Measurements from ENCODE around the gene GSE1. TPM values are rescaled to one million over a fixed set of nuclear protein-coding genes. Genes with fewer than 3 reads are reported as not detected.

Gene GSE1
- total RNA-seq, 1 experiment from 2014 or later: 124 TPM

DNA sequence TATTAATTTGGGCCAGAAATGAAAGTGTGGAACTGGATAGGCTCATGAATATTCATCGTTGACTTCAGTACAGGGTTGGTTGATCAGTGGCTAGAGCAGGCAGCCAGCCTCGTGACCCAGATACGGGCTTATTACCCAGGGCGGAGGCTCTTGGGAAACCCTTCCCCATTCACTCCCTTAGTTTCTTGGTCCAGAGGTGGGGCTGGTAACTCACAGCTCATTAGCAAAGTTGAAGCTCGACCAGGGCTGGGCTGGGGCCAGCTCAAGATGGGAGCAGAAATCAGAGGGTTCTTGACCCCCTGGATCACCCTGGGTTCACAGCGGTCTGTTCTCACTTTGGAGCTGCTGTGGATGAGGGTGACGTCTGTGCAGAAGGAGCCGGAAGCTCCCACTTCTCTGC, 44.6 kb upstream of the GSE1 start:
- no peak for ATAC-seq
- TF ChIP-seq IRF2 (CRISPR knock-in tag; IDR thresholded peaks at IDR 0.05; ENCODE audit: borderline replicate concordance, low read depth) (no peak), SP1 (CRISPR knock-in tag; conservative IDR thresholded peaks at IDR 0.05) (no peak), FOXK1 (CRISPR knock-in tag; IDR thresholded peaks at IDR 0.05) (no peak), NR3C1 (CRISPR knock-in tag; conservative IDR thresholded peaks at IDR 0.05; ENCODE audit: low read depth) (no peak), CREB1 (CRISPR knock-in tag; IDR thresholded peaks at IDR 0.05) (no peak), KAT7 (CRISPR knock-in tag; IDR thresholded peaks at IDR 0.05; ENCODE audit: borderline replicate concordance) (no peak), ZBTB21 (CRISPR knock-in tag; IDR thresholded peaks at IDR 0.05; ENCODE audit: borderline replicate concordance) (no peak), ETV6 (CRISPR knock-in tag; IDR thresholded peaks at IDR 0.05) (no peak), GTF2I (CRISPR knock-in tag; conservative IDR thresholded peaks at IDR 0.05) (no peak), RELA (CRISPR knock-in tag; IDR thresholded peaks at IDR 0.05; ENCODE audit: borderline replicate concordance) (no peak), HMGA2 (CRISPR knock-in tag; IDR thresholded peaks at IDR 0.05) (no peak)
- TF ChIP-seq, protein P1, sequence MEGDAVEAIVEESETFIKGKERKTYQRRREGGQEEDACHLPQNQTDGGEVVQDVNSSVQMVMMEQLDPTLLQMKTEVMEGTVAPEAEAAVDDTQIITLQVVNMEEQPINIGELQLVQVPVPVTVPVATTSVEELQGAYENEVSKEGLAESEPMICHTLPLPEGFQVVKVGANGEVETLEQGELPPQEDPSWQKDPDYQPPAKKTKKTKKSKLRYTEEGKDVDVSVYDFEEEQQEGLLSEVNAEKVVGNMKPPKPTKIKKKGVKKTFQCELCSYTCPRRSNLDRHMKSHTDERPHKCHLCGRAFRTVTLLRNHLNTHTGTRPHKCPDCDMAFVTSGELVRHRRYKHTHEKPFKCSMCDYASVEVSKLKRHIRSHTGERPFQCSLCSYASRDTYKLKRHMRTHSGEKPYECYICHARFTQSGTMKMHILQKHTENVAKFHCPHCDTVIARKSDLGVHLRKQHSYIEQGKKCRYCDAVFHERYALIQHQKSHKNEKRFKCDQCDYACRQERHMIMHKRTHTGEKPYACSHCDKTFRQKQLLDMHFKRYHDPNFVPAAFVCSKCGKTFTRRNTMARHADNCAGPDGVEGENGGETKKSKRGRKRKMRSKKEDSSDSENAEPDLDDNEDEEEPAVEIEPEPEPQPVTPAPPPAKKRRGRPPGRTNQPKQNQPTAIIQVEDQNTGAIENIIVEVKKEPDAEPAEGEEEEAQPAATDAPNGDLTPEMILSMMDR (IDR thresholded peaks at IDR 0.05): no peak
- TF ChIP-seq, protein P2, sequence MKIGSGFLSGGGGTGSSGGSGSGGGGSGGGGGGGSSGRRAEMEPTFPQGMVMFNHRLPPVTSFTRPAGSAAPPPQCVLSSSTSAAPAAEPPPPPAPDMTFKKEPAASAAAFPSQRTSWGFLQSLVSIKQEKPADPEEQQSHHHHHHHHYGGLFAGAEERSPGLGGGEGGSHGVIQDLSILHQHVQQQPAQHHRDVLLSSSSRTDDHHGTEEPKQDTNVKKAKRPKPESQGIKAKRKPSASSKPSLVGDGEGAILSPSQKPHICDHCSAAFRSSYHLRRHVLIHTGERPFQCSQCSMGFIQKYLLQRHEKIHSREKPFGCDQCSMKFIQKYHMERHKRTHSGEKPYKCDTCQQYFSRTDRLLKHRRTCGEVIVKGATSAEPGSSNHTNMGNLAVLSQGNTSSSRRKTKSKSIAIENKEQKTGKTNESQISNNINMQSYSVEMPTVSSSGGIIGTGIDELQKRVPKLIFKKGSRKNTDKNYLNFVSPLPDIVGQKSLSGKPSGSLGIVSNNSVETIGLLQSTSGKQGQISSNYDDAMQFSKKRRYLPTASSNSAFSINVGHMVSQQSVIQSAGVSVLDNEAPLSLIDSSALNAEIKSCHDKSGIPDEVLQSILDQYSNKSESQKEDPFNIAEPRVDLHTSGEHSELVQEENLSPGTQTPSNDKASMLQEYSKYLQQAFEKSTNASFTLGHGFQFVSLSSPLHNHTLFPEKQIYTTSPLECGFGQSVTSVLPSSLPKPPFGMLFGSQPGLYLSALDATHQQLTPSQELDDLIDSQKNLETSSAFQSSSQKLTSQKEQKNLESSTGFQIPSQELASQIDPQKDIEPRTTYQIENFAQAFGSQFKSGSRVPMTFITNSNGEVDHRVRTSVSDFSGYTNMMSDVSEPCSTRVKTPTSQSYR (CRISPR knock-in tag; IDR thresholded peaks at IDR 0.05): no peak
- TF ChIP-seq, protein P3, sequence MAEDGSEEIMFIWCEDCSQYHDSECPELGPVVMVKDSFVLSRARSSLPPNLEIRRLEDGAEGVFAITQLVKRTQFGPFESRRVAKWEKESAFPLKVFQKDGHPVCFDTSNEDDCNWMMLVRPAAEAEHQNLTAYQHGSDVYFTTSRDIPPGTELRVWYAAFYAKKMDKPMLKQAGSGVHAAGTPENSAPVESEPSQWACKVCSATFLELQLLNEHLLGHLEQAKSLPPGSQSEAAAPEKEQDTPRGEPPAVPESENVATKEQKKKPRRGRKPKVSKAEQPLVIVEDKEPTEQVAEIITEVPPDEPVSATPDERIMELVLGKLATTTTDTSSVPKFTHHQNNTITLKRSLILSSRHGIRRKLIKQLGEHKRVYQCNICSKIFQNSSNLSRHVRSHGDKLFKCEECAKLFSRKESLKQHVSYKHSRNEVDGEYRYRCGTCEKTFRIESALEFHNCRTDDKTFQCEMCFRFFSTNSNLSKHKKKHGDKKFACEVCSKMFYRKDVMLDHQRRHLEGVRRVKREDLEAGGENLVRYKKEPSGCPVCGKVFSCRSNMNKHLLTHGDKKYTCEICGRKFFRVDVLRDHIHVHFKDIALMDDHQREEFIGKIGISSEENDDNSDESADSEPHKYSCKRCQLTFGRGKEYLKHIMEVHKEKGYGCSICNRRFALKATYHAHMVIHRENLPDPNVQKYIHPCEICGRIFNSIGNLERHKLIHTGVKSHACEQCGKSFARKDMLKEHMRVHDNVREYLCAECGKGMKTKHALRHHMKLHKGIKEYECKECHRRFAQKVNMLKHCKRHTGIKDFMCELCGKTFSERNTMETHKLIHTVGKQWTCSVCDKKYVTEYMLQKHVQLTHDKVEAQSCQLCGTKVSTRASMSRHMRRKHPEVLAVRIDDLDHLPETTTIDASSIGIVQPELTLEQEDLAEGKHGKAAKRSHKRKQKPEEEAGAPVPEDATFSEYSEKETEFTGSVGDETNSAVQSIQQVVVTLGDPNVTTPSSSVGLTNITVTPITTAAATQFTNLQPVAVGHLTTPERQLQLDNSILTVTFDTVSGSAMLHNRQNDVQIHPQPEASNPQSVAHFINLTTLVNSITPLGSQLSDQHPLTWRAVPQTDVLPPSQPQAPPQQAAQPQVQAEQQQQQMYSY (CRISPR knock-in tag; IDR thresholded peaks at IDR 0.05): no peak
- TF ChIP-seq, protein P4, sequence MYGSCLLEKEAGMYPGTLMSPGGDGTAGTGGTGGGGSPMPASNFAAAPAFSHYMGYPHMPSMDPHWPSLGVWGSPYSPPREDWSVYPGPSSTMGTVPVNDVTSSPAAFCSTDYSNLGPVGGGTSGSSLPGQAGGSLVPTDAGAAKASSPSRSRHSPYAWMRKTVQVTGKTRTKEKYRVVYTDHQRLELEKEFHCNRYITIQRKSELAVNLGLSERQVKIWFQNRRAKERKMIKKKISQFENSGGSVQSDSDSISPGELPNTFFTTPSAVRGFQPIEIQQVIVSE (CRISPR knock-in tag; IDR thresholded peaks at IDR 0.05; ENCODE audit: borderline replicate concordance): no peak
- TF ChIP-seq, protein P5, sequence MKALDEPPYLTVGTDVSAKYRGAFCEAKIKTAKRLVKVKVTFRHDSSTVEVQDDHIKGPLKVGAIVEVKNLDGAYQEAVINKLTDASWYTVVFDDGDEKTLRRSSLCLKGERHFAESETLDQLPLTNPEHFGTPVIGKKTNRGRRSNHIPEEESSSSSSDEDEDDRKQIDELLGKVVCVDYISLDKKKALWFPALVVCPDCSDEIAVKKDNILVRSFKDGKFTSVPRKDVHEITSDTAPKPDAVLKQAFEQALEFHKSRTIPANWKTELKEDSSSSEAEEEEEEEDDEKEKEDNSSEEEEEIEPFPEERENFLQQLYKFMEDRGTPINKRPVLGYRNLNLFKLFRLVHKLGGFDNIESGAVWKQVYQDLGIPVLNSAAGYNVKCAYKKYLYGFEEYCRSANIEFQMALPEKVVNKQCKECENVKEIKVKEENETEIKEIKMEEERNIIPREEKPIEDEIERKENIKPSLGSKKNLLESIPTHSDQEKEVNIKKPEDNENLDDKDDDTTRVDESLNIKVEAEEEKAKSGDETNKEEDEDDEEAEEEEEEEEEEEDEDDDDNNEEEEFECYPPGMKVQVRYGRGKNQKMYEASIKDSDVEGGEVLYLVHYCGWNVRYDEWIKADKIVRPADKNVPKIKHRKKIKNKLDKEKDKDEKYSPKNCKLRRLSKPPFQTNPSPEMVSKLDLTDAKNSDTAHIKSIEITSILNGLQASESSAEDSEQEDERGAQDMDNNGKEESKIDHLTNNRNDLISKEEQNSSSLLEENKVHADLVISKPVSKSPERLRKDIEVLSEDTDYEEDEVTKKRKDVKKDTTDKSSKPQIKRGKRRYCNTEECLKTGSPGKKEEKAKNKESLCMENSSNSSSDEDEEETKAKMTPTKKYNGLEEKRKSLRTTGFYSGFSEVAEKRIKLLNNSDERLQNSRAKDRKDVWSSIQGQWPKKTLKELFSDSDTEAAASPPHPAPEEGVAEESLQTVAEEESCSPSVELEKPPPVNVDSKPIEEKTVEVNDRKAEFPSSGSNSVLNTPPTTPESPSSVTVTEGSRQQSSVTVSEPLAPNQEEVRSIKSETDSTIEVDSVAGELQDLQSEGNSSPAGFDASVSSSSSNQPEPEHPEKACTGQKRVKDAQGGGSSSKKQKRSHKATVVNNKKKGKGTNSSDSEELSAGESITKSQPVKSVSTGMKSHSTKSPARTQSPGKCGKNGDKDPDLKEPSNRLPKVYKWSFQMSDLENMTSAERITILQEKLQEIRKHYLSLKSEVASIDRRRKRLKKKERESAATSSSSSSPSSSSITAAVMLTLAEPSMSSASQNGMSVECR (CRISPR knock-in tag; IDR thresholded peaks at IDR 0.05; ENCODE audit: borderline replicate concordance): no peak
- TF ChIP-seq, protein P6, sequence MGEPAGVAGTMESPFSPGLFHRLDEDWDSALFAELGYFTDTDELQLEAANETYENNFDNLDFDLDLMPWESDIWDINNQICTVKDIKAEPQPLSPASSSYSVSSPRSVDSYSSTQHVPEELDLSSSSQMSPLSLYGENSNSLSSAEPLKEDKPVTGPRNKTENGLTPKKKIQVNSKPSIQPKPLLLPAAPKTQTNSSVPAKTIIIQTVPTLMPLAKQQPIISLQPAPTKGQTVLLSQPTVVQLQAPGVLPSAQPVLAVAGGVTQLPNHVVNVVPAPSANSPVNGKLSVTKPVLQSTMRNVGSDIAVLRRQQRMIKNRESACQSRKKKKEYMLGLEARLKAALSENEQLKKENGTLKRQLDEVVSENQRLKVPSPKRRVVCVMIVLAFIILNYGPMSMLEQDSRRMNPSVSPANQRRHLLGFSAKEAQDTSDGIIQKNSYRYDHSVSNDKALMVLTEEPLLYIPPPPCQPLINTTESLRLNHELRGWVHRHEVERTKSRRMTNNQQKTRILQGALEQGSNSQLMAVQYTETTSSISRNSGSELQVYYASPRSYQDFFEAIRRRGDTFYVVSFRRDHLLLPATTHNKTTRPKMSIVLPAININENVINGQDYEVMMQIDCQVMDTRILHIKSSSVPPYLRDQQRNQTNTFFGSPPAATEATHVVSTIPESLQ (CRISPR knock-in tag; IDR thresholded peaks at IDR 0.05): no peak
- TF ChIP-seq, protein P7, sequence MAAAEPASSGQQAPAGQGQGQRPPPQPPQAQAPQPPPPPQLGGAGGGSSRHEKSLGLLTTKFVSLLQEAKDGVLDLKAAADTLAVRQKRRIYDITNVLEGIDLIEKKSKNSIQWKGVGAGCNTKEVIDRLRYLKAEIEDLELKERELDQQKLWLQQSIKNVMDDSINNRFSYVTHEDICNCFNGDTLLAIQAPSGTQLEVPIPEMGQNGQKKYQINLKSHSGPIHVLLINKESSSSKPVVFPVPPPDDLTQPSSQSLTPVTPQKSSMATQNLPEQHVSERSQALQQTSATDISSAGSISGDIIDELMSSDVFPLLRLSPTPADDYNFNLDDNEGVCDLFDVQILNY (CRISPR knock-in tag; IDR thresholded peaks at IDR 0.05): no peak
- TF ChIP-seq, protein P8, sequence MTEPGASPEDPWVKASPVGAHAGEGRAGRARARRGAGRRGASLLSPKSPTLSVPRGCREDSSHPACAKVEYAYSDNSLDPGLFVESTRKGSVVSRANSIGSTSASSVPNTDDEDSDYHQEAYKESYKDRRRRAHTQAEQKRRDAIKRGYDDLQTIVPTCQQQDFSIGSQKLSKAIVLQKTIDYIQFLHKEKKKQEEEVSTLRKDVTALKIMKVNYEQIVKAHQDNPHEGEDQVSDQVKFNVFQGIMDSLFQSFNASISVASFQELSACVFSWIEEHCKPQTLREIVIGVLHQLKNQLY (CRISPR knock-in tag; IDR thresholded peaks at IDR 0.05): no peak

More for the DNA sequence above, 44.6 kb upstream of the GSE1 start:
- Mint-ChIP-seq H3K4me1 (peaks cover 80% of the 10 kb centered on the region), H3K9me3 (peaks cover 7% of the 10 kb centered on the region; the same call in 1 of the 2 replicates), H3K4me3 (no peak overlapping the region), H3K36me3 (peaks cover 7% of the 10 kb centered on the region), H3K27me3 (ENCODE audit: low read depth) (no peaks in the 10 kb centered on the region), H3K27ac (no peak overlapping the region)
- POLR2A ChIA-PET: interaction anchor here (1.4 kb wide), 1 partner anchor 44 kb away, joined by 7 read pairs; the partner anchor contains the start of gene GSE1
- DNase-seq (ENCODE audit: low spot score): no peak
- CTCF ChIA-PET: interaction anchor here (0.7 to 7.9 kb wide), 14 partner anchors 8 to 152 kb away, joined by 3 to 60 read pairs (median 6); no protein-coding TSS in a partner anchor
